HG03045 (cell line): Measurements from ENCODE around the gene KRTAP21-1.
"Not testable (repeated sequence)": the region's sequence is repeated elsewhere in the genome, so short reads cannot be mapped to it uniquely, and the experiment has no call there.

ENCODE experiments used
- ATAC-seq: cut with Tn5 transposase; IDR thresholded peaks from one replicate; pipeline ENCODE4 v1.9.1; 2021; ENCODE audit warnings: mild to moderate bottlenecking, moderate library complexity; ENCODE audit not compliant: unreplicated experiment

The KRTAP21-1 gene

GRCh38 chr21:30755328-30755727, at the start of gene KRTAP21-1:
KRTAP21-1 (minus strand) TSS chr21:30755428; CDS start chr21:30755378, 50 bp downstream.
- not testable (repeated sequence) for ATAC-seq

- no peak for ATAC-seq
These were observed 45.4 kb upstream of the KRTAP21-1 start for GRCh38 chr21:30800605-30801004.

DNA sequence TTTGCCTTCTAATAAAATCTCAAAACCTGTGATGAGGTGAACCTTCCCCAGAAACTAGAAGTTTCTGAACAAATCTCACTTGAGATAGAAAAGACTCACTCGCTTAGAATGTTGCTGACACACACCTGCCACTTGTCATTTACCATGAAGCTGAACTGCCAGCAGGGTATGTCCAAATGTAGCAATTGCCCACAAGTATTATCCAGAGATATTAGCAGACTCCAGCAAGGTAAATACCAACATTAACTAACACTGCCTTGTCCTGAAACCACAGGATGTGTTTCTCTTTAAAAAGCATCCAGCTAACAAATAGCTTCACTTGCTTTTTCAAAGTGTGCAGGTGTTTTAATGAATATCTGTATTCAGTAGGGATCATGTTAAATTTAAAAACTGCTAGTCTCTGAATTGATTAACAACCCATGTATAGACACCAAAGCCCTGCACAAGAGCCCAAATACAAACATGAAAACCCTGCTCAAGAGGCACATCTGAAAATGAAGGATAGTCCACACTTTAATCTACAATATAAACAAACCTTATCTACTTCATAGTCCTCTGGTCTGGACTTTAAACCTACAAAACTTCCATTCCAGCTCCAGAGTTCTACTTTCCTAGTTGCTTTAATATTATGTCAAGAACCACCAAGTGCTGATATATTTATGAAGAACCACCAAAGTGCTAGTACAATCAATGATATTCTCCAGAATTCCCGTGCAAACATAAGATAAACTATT, 38.5 kb upstream of the KRTAP21-1 start:
- ATAC-seq: no peak

DNA sequence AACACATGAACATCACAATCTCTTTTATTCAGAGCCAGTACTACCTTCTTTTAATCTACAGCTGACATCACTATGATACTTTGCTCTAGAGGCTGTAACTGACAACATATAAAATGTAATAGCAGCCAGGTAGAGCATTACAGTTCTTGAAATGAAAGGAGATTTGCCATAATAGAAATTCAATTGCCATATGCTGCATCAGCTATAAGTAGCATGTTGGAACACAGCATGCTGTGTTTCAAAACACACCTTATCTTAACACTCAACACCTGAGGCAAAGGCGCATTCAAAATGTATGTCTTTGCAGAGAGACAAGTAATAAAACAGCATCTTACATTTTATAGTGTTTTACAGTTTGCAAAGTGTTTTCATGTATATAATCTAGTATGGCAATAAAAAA, 24.0 kb upstream of the KRTAP21-1 start:
- ATAC-seq: no peak

DNA sequence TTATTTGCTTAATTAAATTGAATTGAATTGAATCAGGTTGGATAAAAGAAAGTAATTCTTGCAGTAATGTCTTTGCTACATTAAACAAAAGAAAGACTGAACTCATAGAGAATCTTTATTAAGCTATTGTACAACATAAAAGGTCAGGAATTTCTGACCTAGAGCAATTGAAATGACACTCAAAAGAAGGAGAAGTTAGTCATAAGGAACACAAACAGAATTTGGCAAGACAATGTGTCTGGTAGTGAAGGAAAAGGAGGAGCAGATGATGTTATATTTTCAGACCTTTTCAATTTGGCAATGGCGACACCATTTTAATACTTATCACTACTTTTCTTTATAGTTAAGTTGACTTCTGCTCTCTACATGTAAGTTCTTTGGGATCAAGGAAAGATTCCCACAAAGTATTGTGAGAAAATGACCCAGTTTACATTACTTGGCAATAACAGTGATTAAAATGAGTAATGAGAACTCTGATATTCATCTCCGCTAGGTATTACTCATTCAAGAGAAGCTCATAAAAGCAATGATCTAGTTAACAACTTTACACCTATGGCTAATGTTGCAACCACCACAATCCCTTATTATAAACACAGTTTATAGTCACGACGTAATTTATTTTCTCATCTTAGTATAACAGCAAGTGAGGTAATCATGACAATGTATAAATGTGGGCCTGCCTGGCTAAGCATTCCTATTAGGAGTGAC, 14.7 kb upstream of the KRTAP21-1 start:
- no peak for ATAC-seq

- no peak for ATAC-seq
These were observed 5.5 kb upstream of the KRTAP21-1 start for GRCh38 chr21:30760776-30761175.

DNA sequence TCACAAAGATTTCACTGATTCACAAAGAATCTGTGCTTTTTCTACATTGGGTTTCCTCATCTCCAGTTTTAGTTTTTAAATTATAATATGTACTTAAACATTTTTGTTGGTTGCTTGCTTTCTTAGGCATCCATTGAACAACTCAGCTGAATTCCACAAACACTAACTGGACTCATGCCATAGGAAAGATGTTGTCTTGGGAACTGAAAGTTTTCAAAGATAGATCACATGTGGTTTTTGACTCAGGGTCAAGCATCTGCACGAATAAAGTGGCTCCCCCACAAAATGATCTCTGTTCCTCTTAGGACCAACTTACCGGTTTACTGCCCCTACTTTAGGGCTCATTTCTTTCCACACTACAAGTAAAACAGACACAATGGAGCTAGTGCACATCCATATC, 3.1 kb upstream of the KRTAP21-1 start:
- ATAC-seq: no peak

DNA sequence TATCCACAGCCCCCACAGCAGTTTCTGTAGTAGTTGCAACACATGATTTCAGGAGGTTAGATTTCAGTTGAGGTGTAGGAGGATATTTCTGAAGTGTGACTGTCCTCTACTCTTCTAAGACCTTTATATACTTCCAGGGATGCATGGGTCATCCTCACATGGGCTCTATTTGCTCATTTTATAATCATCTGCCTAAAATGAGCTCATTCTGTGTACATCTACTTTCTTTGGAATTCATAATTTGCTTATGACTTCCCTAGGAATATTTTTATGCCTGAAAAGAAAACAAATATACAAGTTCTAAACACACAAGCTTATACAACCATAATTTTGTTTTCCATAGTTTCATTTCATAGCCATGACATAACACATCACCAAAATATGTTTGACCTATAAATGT, 8.1 kb downstream of the KRTAP21-1 start, which contains the start of gene KRTAP21-2:
TSS of gene KRTAP21-2 (minus strand) at position 101 of the 400 bp plus-strand sequence. CDS start at position 44, 57 bp downstream.
- ATAC-seq: no peak

GRCh38 chr21:30740462-30740861, 14.8 kb downstream of the KRTAP21-1 start:
- no peak for ATAC-seq

- no peak for ATAC-seq
These were observed 22.2 kb downstream of the KRTAP21-1 start for GRCh38 chr21:30733026-30733425.

DNA sequence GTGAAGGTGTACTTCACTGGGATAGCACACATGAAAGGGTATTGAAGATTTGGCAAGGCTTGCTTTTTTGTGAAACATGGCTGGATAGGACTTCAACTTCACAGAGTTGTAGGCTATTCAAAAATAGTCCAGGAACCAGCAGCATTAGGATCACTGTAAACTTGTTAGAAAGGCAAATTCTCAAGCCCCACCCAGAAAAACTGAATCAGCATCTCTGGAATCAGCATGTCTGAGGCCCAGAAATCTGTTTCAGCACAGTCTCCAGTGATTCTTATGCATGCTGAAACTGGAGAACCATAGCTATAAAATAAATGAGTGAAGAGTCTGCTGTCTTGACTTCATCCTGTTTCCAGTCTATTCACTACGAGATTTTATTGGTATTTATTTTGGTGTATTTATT, 28.5 kb downstream of the KRTAP21-1 start:
- no peak for ATAC-seq

- no peak for ATAC-seq
These were observed 35.8 kb downstream of the KRTAP21-1 start for GRCh38 chr21:30719401-30719800.

- no peak for ATAC-seq
These were observed 36.9 kb downstream of the KRTAP21-1 start, which contains the start of gene KRTAP21-3 for GRCh38 chr21:30718239-30718909. KRTAP21-3 (minus strand) TSS chr21:30718777; CDS start chr21:30718759, 18 bp downstream.

DNA sequence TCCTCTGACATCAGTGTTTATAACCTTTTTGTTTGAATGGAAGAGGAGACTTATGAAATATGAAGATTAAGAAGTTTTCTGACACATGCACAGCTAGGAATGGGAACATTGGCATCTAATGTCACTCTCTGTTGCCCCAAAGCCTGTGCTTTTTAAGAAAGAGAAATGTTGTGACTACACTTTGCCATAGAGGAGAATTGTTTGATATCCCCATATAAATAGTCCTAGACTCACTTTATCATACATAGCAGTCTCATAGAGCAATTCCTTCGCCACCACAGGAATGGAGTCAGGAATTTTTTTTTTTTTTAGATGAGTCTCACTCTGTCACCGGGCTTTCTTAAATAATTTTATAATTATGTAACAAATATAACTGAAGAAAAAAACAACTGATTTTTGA, 38.1 kb downstream of the KRTAP21-1 start:
- no peak for ATAC-seq

GRCh38 chr21:30714946-30715345, 40.3 kb downstream of the KRTAP21-1 start:
- no peak for ATAC-seq

DNA sequence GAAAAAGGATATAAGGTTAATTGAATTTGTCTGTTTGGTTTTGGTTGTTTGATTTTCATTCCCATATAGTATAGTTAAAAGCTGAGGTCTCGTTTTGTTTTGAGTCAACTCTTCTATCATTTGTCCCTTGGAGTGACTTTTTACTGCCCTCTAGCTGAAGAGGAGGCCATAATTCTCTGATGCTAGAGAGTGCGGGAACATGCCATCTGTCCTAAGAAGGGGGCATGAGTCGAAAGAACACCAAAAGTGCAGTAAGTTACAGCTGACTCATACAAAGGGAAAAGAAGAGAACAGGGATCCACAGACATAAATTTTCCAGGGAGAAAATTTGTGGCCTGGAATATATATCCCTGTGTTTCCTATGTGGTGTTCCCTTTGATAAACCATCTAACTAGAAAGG, 40.8 kb downstream of the KRTAP21-1 start:
- no peak for ATAC-seq

DNA sequence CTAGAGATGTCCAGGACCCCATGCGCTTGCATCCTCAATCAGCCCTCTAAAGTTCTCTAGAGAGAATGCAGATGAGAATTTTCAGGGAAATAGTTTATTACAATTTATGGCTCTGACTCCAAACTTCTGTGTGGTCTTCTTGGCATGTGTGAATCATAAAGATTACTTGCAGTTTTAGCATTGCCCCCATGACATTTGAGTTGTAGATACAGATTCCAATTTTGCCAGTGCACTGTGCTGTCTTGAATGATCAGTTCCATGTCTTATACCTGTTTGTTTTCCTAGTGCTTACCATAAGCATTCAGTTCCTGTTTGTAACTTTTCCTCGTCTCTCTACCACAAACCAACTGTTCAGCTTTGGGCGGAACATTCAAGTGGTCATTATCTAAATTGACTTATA, 41.5 kb downstream of the KRTAP21-1 start:
- ATAC-seq: no peak

DNA sequence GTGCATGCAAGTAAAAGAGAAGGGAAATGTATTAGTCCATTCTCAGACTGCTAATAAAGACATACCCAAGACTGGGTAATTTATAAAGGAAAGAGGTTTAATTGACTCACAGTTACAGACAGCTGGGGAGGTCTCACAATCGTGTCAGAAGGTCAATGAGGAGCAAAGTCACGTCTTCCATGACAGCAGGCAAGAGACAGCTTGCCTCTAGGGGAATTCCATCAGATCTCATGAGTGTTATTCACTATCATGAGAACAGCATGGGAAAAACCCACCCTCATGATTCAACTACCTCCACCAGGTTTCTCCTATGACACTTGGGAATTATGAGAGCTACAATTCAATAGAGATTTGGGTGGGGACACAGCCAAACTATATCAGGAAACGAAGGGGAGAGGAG, 44.7 kb downstream of the KRTAP21-1 start:
- ATAC-seq: no peak

GRCh38 chr21:30707409-30707808, 47.8 kb downstream of the KRTAP21-1 start:
- no peak for ATAC-seq
